Smooth muscle cell of the brain vasculature (primary cell): ENCODE data around the gene ANKRD13C.

Source experiments
- DNase-seq: peaks from one replicate; pipeline ENCODE4 v3.0.0-alpha.2; 2012; ENCODE audit warnings: low read depth, low spot score

Gene ANKRD13C

GRCh38 chr1:70220517-70221237, 133.8 kb downstream of the ANKRD13C start:
- DNase-seq, result no peak

GRCh38 chr1:70220015-70220414, 134.5 kb downstream of the ANKRD13C start:
- DNase-seq, result no peak

- no peak for DNase-seq
Measured at GRCh38 chr1:70211541-70211940, 143.0 kb downstream of the ANKRD13C start.

- DNase-seq, result no peak
Measured at GRCh38 chr1:70210820-70211219, 143.7 kb downstream of the ANKRD13C start.
